Activated B cell treated with CpG ODN at 0.5 μM for 24 hours (primary cell): ENCODE results near the gene GEN1. TPM values are rescaled to one million over a fixed set of nuclear protein-coding genes. Genes with fewer than 3 reads are reported as not detected.

Experiments used
- ATAC-seq: fragments of 200-7000 bp; cut with Tn5 transposase; one replicate; pipeline ENCODE4 v1.10.0; 2021; ENCODE audit warnings: low read depth, mild to moderate bottlenecking, moderate library complexity
- CTCF ChIA-PET: fragments of 350-600 bp; sonication (Branson Sonifier 250); formaldehyde crosslinking; loops from one replicate; lab custom pipeline; 2021; ENCODE audit warnings: antibody characterized with exemption; lab: Charles Lee
- POLR2A ChIA-PET: fragments of 350-600 bp; sonication (Branson Sonifier 250); formaldehyde crosslinking; loops from one replicate; lab custom pipeline; 2021; ENCODE audit warnings: antibody characterized with exemption; lab: Charles Lee
- DNase-seq: peaks from one replicate; pipeline ENCODE4 v3.0.0; 2022
- H3K27ac Mint-ChIP-seq: one replicate; pipeline ENCODE4 v1.8.0; 2020; ENCODE audit warnings: mixed read lengths
- H3K27me3 Mint-ChIP-seq: one replicate; pipeline ENCODE4 v1.8.0; 2021; ENCODE audit warnings: mixed read lengths
- H3K36me3 Mint-ChIP-seq: one replicate; pipeline ENCODE4 v1.8.0; 2021; ENCODE audit warnings: low read depth, mixed read lengths
- H3K4me1 Mint-ChIP-seq: one replicate; pipeline ENCODE4 v1.8.0; 2021; ENCODE audit warnings: mixed read lengths
- H3K4me3 Mint-ChIP-seq: one replicate; pipeline ENCODE4 v1.8.0; 2020; ENCODE audit warnings: mild to moderate bottlenecking, mixed read lengths
- H3K9me3 Mint-ChIP-seq: one replicate; pipeline ENCODE4 v1.8.0; 2020; ENCODE audit warnings: mixed read lengths
- intact Hi-C: fragments of 100-400 bp; cut with micrococcal nuclease; formaldehyde crosslinking; loops from one replicate; pipeline ENCODE4 v1.15.1; 2024
- total RNA-seq: library from RNA; stranded (reverse); gene quantifications from 2 replicates; pipeline ENCODE4 v1.2.3, GENCODE V29; 2022
- TF ChIP-seq, protein P1 (sequence below): fragments of 200-600 bp; IDR thresholded peaks from one replicate; pipeline ENCODE4 v1.8.0; 2022; ENCODE audit warnings: antibody characterized with exemption, mild to moderate bottlenecking

Gene GEN1
- total RNA-seq, 1 donor from 2014 or later = 163 TPM

DNA sequence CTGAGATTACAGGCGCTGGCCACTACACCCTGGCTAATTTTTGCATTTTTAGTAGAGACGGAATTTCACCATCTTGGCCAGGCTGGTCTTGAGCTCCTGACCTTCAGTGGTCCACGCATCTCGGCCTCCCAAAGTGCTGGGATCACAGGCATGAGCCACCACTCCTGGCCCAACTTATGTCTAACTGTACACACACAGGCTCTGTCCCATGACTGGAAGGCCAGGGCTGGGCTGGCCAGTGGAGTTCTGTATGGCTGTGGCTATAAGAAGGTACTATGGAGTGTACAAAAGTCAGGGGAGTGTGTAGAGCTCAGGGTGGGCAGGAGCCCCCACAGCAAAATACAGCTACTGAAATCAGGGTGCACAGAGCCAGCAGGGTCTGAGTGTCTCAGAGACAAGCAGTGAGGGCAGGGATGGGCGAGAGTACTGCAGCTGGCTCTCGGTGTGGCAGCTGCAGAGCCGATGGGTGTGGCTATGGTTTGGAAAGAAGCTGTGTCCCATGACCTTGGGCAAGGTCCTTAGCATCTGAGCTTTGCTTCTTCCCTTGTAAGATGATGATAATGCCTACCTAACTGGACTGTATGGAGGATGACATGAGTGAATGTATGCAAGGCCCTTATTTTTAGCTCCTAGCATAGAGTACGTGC lies 51.9 kb downstream of the GEN1 start:
- ChIA-PET CTCF (interaction anchor here (0.6 to 1.6 kb wide), 5 partner anchors 8 to 86 kb away, joined by 3 to 8 read pairs (median 3); partner anchors contain the start of genes GEN1 and SMC6), POLR2A (interaction anchor here (0.5 to 7.7 kb wide), 13 partner anchors 11 to 66 kb away, joined by 3 to 172 read pairs (median 8); partner anchors contain the start of genes GEN1, MSGN1 and SMC6)
- H3K27me3 Mint-ChIP-seq = no peaks in the 10 kb centered on the region
- DNase-seq (no peak), ATAC-seq (peak; percentile 20)
- H3K4me1 Mint-ChIP-seq = peaks cover 78% of the 10 kb centered on the region
- H3K36me3 Mint-ChIP-seq = no peaks in the 10 kb centered on the region
- H3K9me3 Mint-ChIP-seq = no peaks in the 10 kb centered on the region
- intact Hi-C loops = loop anchor here (2.0 kb wide), 1 partner anchor 17 kb away; no protein-coding TSS in a partner anchor
- H3K27ac Mint-ChIP-seq = peak overlapping the region; percentile 97
- H3K4me3 Mint-ChIP-seq = peak overlapping the region; percentile 50
- TF ChIP-seq, protein P1, sequence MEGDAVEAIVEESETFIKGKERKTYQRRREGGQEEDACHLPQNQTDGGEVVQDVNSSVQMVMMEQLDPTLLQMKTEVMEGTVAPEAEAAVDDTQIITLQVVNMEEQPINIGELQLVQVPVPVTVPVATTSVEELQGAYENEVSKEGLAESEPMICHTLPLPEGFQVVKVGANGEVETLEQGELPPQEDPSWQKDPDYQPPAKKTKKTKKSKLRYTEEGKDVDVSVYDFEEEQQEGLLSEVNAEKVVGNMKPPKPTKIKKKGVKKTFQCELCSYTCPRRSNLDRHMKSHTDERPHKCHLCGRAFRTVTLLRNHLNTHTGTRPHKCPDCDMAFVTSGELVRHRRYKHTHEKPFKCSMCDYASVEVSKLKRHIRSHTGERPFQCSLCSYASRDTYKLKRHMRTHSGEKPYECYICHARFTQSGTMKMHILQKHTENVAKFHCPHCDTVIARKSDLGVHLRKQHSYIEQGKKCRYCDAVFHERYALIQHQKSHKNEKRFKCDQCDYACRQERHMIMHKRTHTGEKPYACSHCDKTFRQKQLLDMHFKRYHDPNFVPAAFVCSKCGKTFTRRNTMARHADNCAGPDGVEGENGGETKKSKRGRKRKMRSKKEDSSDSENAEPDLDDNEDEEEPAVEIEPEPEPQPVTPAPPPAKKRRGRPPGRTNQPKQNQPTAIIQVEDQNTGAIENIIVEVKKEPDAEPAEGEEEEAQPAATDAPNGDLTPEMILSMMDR = no peak

DNA sequence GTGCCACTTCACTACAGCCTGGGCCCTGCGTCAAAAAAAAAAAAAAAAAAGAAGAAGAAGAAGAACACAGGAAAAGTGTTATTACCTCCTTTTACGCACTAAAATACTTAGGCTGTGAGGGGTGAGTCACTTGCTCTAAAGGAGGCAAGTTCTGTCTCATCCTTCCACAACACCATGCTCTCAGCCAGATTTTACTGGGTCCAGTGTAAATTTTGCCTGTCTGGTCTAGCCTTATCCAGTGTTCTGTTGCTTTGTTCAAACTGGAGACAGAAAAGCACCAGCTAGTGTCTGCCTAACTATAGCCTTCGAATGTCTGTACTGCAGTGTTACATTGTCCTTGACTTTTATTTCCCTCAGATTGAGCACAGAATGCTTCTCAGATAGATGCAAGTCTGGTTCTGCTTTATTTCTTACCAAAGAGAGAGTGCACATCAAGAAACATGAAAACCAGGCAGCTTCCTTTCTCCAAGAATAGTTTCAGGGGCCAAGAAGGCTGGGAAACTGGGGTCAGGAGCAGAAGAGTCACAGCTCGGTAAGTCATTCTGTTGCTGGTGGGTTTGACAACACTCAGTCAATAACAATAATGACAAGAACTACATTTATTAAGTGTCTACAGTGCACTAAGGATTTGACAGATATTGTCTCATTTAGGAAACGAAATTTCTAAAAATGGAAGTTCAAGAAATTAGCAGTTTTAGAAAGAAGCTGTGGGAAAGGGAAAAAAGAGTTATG lies 59.2 kb downstream of the GEN1 start:
- peaks cover 81% of the 10 kb centered on the region for H3K4me1 Mint-ChIP-seq
- H3K36me3 Mint-ChIP-seq = no peaks in the 10 kb centered on the region
- H3K9me3 Mint-ChIP-seq = peaks cover 2% of the 10 kb centered on the region
- intact Hi-C loops = loop anchor here (1.0 to 5.0 kb wide), 4 partner anchors 9 to 1156 kb away; partner anchors contain the start of gene SMC6
- CTCF ChIA-PET = interaction anchor here (1.0 to 2.6 kb wide), 9 partner anchors 8 to 93 kb away, joined by 3 to 9 read pairs (median 5); partner anchors contain the start of genes GEN1 and SMC6
- no peaks in the 10 kb centered on the region for H3K27me3 Mint-ChIP-seq
- peak overlapping the region; percentile 97 for H3K27ac Mint-ChIP-seq
- POLR2A ChIA-PET = interaction anchor here (0.7 to 10.6 kb wide), 17 partner anchors 9 to 64 kb away, joined by 3 to 172 read pairs (median 6); partner anchors contain the start of genes GEN1 and SMC6
- TF ChIP-seq, protein P1 = no peak
- DNase-seq (no peak), ATAC-seq (peak; percentile 70)
- peak overlapping the region; percentile 81 for H3K4me3 Mint-ChIP-seq

DNA sequence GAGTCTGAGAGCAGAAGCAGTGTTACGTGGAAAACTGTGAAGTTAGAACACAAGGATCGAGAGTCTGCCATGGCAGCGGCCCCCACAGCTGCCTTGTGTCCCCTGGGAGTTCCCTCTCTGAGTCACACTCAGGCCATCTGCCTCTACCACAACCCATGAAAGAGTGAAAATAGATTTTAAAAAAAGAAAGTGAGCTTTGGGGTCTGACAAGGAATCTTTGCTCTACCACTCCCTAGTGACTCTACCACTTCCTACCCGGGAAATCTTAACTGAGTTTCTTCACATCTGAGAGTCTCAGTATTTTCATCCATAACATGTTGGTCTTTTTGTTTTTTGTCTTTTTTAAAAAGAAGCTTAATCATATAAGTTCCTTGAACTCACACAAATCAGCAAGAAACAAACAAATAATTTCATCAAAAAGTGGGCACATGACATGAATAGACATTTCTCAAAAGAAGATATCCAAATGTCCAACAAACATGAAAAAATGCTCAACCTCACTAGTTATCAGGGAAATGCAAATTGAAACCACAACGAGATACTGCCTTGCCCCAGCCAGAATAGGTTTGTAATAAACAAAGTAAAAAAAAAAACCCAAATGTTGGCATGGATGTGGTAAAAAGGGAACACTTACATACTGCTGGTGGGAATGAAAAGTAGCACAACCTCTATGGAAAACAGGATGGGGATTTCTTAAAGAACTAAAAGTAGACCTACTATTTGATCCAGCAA lies 60.0 kb downstream of the GEN1 start:
- DNase-seq (peak; percentile 56), ATAC-seq (peak; percentile 82)
- Mint-ChIP-seq H3K4me1 (peaks cover 81% of the 10 kb centered on the region), H3K27me3 (no peaks in the 10 kb centered on the region), H3K9me3 (peaks cover 2% of the 10 kb centered on the region), H3K36me3 (no peaks in the 10 kb centered on the region), H3K27ac (peak overlapping the region; percentile 97), H3K4me3 (peak overlapping the region; percentile 81)
- CTCF ChIA-PET = interaction anchor here (1.0 to 2.6 kb wide), 9 partner anchors 9 to 94 kb away, joined by 3 to 9 read pairs (median 5); partner anchors contain the start of genes GEN1 and SMC6
- intact Hi-C loops = loop anchor here (1.0 to 5.0 kb wide), 5 partner anchors 8 to 1157 kb away; partner anchors contain the start of gene SMC6
- POLR2A ChIA-PET = interaction anchor here (0.9 to 10.6 kb wide), 15 partner anchors 10 to 65 kb away, joined by 3 to 172 read pairs (median 6); partner anchors contain the start of genes GEN1 and SMC6
- TF ChIP-seq, protein P1 = no peak

DNA sequence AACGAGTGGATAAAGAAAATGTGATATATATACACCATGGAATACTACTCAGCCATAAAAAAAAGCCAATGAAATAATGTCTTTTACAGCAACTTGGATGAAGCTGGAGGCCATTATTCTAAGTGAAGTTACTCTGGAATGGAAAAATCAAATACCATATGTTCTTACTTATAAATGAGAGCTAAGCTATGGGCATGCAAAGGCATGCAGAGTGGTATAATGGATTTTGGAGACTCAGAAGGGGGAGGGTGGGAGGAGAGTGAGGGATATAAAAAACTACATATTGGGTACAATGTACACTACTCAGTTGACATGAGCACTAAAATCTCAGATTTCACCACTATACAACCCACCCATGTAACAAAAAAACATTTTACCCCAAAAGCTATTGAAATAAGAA lies 60.7 kb downstream of the GEN1 start:
- Mint-ChIP-seq H3K4me3 (peak overlapping the region; percentile 81), H3K4me1 (peaks cover 84% of the 10 kb centered on the region), H3K27ac (peak overlapping the region; percentile 97), H3K27me3 (no peaks in the 10 kb centered on the region), H3K9me3 (peaks cover 2% of the 10 kb centered on the region), H3K36me3 (no peaks in the 10 kb centered on the region)
- TF ChIP-seq, protein P1 = no peak
- intact Hi-C loops = loop anchor here (1.0 to 5.0 kb wide), 2 partner anchors 8 to 1157 kb away; no protein-coding TSS in a partner anchor
- no peak for DNase-seq
- CTCF ChIA-PET = no interaction called here
- no peak for ATAC-seq
- POLR2A ChIA-PET = interaction anchor here (0.8 to 10.6 kb wide), 5 partner anchors 10 to 64 kb away, joined by 3 to 172 read pairs (median 10); partner anchors contain the start of genes GEN1 and SMC6
